B cell (primary cell): ENCODE data around the gene OR5T3.

ENCODE experiments used
- EZH2 ChIP-seq: IDR thresholded peaks from 2 replicates; pipeline ENCODE4 v1.6.1; 2012; ENCODE audit warnings: borderline replicate concordance, low read depth, mild to moderate bottlenecking, moderate library complexity, low read length; ENCODE audit not compliant: insufficient read depth, poor library complexity, severe bottlenecking
- TF ChIP-seq, protein P1 (sequence below): fragments of 200-600 bp; IDR thresholded peaks from one replicate; pipeline ENCODE4 v1.8.0; 2022; ENCODE audit warnings: antibody characterized with exemption, mild to moderate bottlenecking

DNA sequence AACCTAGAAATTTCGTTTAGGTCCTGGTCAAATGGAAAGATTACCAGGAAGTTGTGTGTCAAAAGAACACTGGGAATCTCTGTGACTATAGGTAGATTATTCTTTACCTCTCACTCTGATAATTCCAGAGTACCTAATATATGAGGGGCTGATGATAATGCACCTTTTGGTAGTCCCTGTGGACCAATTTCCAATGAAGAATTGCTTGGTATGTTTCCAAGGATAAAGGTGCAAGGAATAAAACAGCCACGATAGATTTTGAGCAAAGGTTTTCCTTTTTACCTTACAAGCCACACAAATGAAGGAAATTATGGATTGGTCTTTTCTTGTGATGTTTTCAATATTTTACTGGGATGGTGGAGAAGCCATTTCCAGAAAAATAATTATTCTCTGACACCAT, 40.1 kb downstream of the OR5T3 start, which contains the start of gene OR8H1:
- TF ChIP-seq, protein P1, sequence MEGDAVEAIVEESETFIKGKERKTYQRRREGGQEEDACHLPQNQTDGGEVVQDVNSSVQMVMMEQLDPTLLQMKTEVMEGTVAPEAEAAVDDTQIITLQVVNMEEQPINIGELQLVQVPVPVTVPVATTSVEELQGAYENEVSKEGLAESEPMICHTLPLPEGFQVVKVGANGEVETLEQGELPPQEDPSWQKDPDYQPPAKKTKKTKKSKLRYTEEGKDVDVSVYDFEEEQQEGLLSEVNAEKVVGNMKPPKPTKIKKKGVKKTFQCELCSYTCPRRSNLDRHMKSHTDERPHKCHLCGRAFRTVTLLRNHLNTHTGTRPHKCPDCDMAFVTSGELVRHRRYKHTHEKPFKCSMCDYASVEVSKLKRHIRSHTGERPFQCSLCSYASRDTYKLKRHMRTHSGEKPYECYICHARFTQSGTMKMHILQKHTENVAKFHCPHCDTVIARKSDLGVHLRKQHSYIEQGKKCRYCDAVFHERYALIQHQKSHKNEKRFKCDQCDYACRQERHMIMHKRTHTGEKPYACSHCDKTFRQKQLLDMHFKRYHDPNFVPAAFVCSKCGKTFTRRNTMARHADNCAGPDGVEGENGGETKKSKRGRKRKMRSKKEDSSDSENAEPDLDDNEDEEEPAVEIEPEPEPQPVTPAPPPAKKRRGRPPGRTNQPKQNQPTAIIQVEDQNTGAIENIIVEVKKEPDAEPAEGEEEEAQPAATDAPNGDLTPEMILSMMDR: no peak
- TF ChIP-seq EZH2: no peak
